K562 (cell line): ENCODE measurements around the gene ADGRB2. TPM values are rescaled to one million over a fixed set of nuclear protein-coding genes. Genes with fewer than 3 reads are reported as not detected.

Experiments used
- ATAC-seq: fragments of 200-7000 bp; cut with Tn5 transposase; 3 replicates; pipeline ENCODE4 v1.9.1; 2020; ENCODE audit warnings: moderate library complexity
- BruUV-seq: library from RNA; stranded (reverse); fragments of 400-500 nt; replicated peaks from 2 replicates; lab custom pipeline; 2021; lab: Mats Ljungman, UMichigan
- CTCF ChIA-PET: fragments of 300-600 bp; formaldehyde crosslinking; extraction: SDS; loops from one replicate; lab custom pipeline; 2021; ENCODE audit warnings: low intra/inter-chr PET ratio; lab: Yijun Ruan, JAX
- POLR2A ChIA-PET: fragments of 300-600, 350-650 bp; sonication (Branson Sonifier 250); formaldehyde crosslinking; extraction: SDS; loops from one replicate; lab custom pipeline; 2021; ENCODE audit warnings: antibody characterized with exemption, inconsistent platforms; lab: Yijun Ruan, JAX
- DNase-seq, 4 experiments: peaks; one replicate each; pipeline versions ENCODE4 v3.0.0 to v3.0.0-alpha.2; 2011 to 2018; ENCODE audit warnings: low spot score in 3 of 4, mixed read lengths in 3 of 4; ENCODE audit errors: extremely low read depth in 1 of 4
- FAIRE-seq: peaks from 2 replicates; lab custom pipeline; 2011; peaks lifted over from hg19 to GRCh38; lab: Jason Lieb, UNC
- H2AFZ ChIP-seq: 2 replicates; pipeline ENCODE4 v1.6.0; 2011; ENCODE audit warnings: low read depth, low read length, control low read depth, inconsistent platforms
- H3K27ac ChIP-seq: fragments of 200-600 bp; 3 replicates; pipeline ENCODE4 v1.8.0; 2011; ENCODE audit warnings: low read depth, mild to moderate bottlenecking, control low read depth, inconsistent platforms, low read length, moderate library complexity, mixed read lengths; ENCODE audit errors: extremely low read depth
- H3K27me3 ChIP-seq, 2 experiments: fragments of 300-600 bp in 1 of 2; 2 replicates in 1 of 2; 3 replicates in 1 of 2; pipeline versions ENCODE4 v1.6.0 to v1.8.0; 2011; ENCODE audit warnings: inconsistent platforms in 2 of 2, low read length in 2 of 2, mild to moderate bottlenecking in 1 of 2, mixed read lengths in 1 of 2, moderate library complexity in 1 of 2; ENCODE audit not compliant: control insufficient read depth in 2 of 2, insufficient read depth in 2 of 2
- H3K36me3 ChIP-seq: fragments of 300-600 bp; 3 replicates; pipeline ENCODE4 v1.8.0; 2011; ENCODE audit warnings: mild to moderate bottlenecking, low read length, inconsistent platforms; ENCODE audit not compliant: control insufficient read depth, insufficient read depth
- H3K4me1 ChIP-seq, 2 experiments: fragments of 200-600 bp in 1 of 2; replicated peaks in 1 of 2; 2 replicates in 1 of 2; 3 replicates in 1 of 2; pipeline versions ENCODE4 v1.5.1 to v1.8.0; 2011; ENCODE audit warnings: inconsistent platforms in 2 of 2, low read length in 2 of 2, mild to moderate bottlenecking in 1 of 2, mixed read lengths in 1 of 2, moderate library complexity in 1 of 2; ENCODE audit not compliant: control insufficient read depth in 2 of 2, insufficient read depth in 2 of 2
- H3K4me2 ChIP-seq: 2 replicates; pipeline ENCODE4 v1.6.1; 2011; ENCODE audit warnings: low read length, control low read depth, inconsistent platforms, mixed read lengths; ENCODE audit not compliant: insufficient read depth
- H3K4me3 ChIP-seq: fragments of 200-600 bp; sonication (generic), shearing (Covaris generic); 2 replicates; pipeline ENCODE4 v1.5.1; 2016; ENCODE audit warnings: control low read depth, inconsistent platforms
- H3K79me2 ChIP-seq: fragments of 200-600 bp; 3 replicates; pipeline ENCODE4 v1.8.0; 2011; ENCODE audit warnings: low read length, inconsistent platforms; ENCODE audit not compliant: control insufficient read depth, insufficient read depth
- H3K9ac ChIP-seq, 2 experiments: 2 replicates each; pipeline versions ENCODE4 v1.6.0 to v1.6.1; 2011; ENCODE audit warnings: low read depth in 2 of 2, low read length in 2 of 2, control low read depth in 1 of 2, inconsistent platforms in 1 of 2, mild to moderate bottlenecking in 1 of 2, mixed read lengths in 1 of 2; ENCODE audit not compliant: insufficient read depth in 1 of 2
- H3K9me1 ChIP-seq: one replicate; pipeline ENCODE4 v1.6.0; 2011; ENCODE audit warnings: inconsistent platforms, mild to moderate bottlenecking, low read length, moderate library complexity; ENCODE audit not compliant: control insufficient read depth, insufficient read depth
- H3K9me3 ChIP-seq: replicated peaks from 2 replicates; pipeline ENCODE4 v1.5.1; 2011; ENCODE audit warnings: low read depth, low read length, inconsistent platforms; ENCODE audit not compliant: control insufficient read depth, insufficient read depth
- H4K20me1 ChIP-seq: replicated peaks from 2 replicates; pipeline ENCODE4 v1.6.1; 2011; ENCODE audit warnings: low read length, inconsistent platforms, mixed read lengths; ENCODE audit not compliant: control insufficient read depth, insufficient read depth
- ARHGAP35 ChIP-seq: fragments of 450-650 bp; IDR thresholded peaks from 2 replicates; pipeline ENCODE4 v1.6.1; 2018; ENCODE audit not compliant: partially characterized antibody
- C11orf30 ChIP-seq: fragments of 450-650 bp; IDR thresholded peaks from 2 replicates; pipeline ENCODE4 v1.6.1; 2016; ENCODE audit warnings: low read depth, mild to moderate bottlenecking
- HDAC1 ChIP-seq, 2 experiments: fragments of 450-650 bp; IDR thresholded peaks; 2 replicates each; pipeline ENCODE4 v1.6.1; 2016 to 2017; ENCODE audit warnings: inconsistent platforms in 1 of 2, mild to moderate bottlenecking in 1 of 2, moderate library complexity in 1 of 2
- HLTF ChIP-seq: fragments of 450-650 bp; IDR thresholded peaks from 2 replicates; pipeline ENCODE4 v1.6.1; 2016
- MAFG ChIP-seq: fragments of 450-650 bp; conservative IDR thresholded peaks from 2 replicates; pipeline ENCODE4 v1.6.1; 2016; ENCODE audit warnings: missing genetic modification characterization, missing compliant biosample characterization
- MLLT1 ChIP-seq, 2 experiments: fragments of 450-650 bp; IDR thresholded peaks; 2 replicates each; pipeline ENCODE4 v1.6.1; 2016
- MTA1 ChIP-seq: fragments of 450-650 bp; IDR thresholded peaks from 2 replicates; pipeline ENCODE4 v1.6.1; 2017; ENCODE audit warnings: borderline replicate concordance
- NKRF ChIP-seq: fragments of 450-650 bp; IDR thresholded peaks from 2 replicates; pipeline ENCODE4 v1.6.1; 2016; ENCODE audit warnings: borderline replicate concordance
- OTX1 ChIP-seq: fragments of 450-650 bp; formaldehyde crosslinking; IDR thresholded peaks from 2 replicates; pipeline ENCODE4 v1.4.0; 2022; ENCODE audit warnings: mild to moderate bottlenecking
- SMARCA4 ChIP-seq: fragments of 450-650 bp; IDR thresholded peaks from 2 replicates; pipeline ENCODE4 v1.6.1; 2016
- SMARCE1 ChIP-seq: fragments of 450-650 bp; IDR thresholded peaks from 2 replicates; pipeline ENCODE4 v1.7.1; 2016; ENCODE audit warnings: mild to moderate bottlenecking
- TOE1 ChIP-seq, 2 experiments: fragments of 450-650 bp in 1 of 2; sonication (generic) in 1 of 2; formaldehyde crosslinking in 1 of 2; IDR thresholded peaks; 2 replicates each; pipeline versions ENCODE4 v1.7.1 to v1.8.0; 2016 to 2022; ENCODE audit warnings: borderline replicate concordance in 2 of 2, mild to moderate bottlenecking in 2 of 2, antibody characterized with exemption in 1 of 2, inconsistent platforms in 1 of 2, low read depth in 1 of 2, missing genetic modification reagents in 1 of 2, moderate library complexity in 1 of 2
- ZC3H11A ChIP-seq: IDR thresholded peaks from 2 replicates; pipeline ENCODE4 v1.6.1; 2012; ENCODE audit warnings: low read depth, low read length, improper control_type of control experiment
- ZNF316 ChIP-seq: fragments of 450-650 bp; IDR thresholded peaks from 2 replicates; pipeline ENCODE4 v1.6.1; 2016
- ZNF324 ChIP-seq: fragments of 250-450 bp; sonication (Bioruptor Pico); IDR thresholded peaks from 2 replicates; pipeline ENCODE4 v1.4.0; 2020; ENCODE audit warnings: mild to moderate bottlenecking
- ZNF444 ChIP-seq: fragments of 250-450 bp; sonication (Bioruptor Pico); IDR thresholded peaks from 2 replicates; pipeline ENCODE4 v1.4.0; 2020; ENCODE audit warnings: mild to moderate bottlenecking, moderate library complexity
- ZNF512 ChIP-seq: IDR thresholded peaks from 2 replicates; pipeline ENCODE4 v1.6.1; 2016; ENCODE audit warnings: missing genetic modification characterization, missing compliant biosample characterization
- WGBS: fragments of 100-300 bp; shearing (Covaris generic); methylation state at CpG from one replicate; pipeline ENCODE4 v1.1.6; 2016; ENCODE audit warnings: low coverage, mixed read lengths; ENCODE audit not compliant: insufficient coverage; ENCODE audit errors: missing lambda C conversion rate; 5-methylcytosine and 5-hydroxymethylcytosine counted together
- in situ Hi-C: fragments of 300-500 bp; cut with MboI; formaldehyde crosslinking; loops from 4 replicates; pipeline ENCODE4 v1.15.0; 2018; ENCODE audit warnings: inconsistent platforms, mixed read lengths
- intact Hi-C: fragments of 100-400 bp; cut with micrococcal nuclease; formaldehyde crosslinking; loops from 2 replicates; pipeline ENCODE4 v1.14.2; 2022
- polyA plus RNA-seq, 8 experiments: library from polyadenylated mRNA; depleted of rRNA in 4 of 8; stranded (reverse) in 5 of 8; unstranded in 3 of 8; fragments of >200 nt; fragmentation: Nextera tagmentation in 2 of 8; fragmentation: Illumina TruSeq in 1 of 8; extraction: Ambion mirVana in 2 of 8; extraction: Trizol in 1 of 8; gene quantifications; 2 replicates each; pipeline versions ENCODE4 v1.2.1 to v1.2.3, GENCODE V29; 2011 to 2014; ENCODE audit warnings: inconsistent platforms in 1 of 8, missing spikeins in 1 of 8
- total RNA-seq, 7 experiments: library from RNA; depleted of rRNA in 6 of 7; stranded (reverse); fragments of >200 nt in 6 of 7; fragmentation: Illumina TruSeq in 2 of 7; extraction: Trizol in 2 of 7; gene quantifications; 2 replicates each; pipeline versions ENCODE4 v1.2.1 to v1.2.3, GENCODE V29; 2011 to 2021; ENCODE audit warnings: low replicate concordance in 1 of 7

ADGRB2 gene
- total and polyA plus RNA-seq, 9 of the 15 experiments (the other 6 are each of a cell fraction or from before 2014, with no cell fraction given) = 0.04 to 0.23 (median 0.20) TPM; not detected in 2

- no peaks in the 10 kb centered on the region for H3K36me3 ChIP-seq
- ChIA-PET POLR2A (interaction anchor here (0.5 to 1.2 kb wide), 4 partner anchors 11 to 142 kb away, joined by 3 to 5 read pairs (median 3); no protein-coding TSS in a partner anchor), CTCF (no interaction called here)
- BruUV-seq = no TSS peak
- H3K4me3 ChIP-seq = no peak overlapping the region
- no peak overlapping the region for H2AFZ ChIP-seq
- H3K9ac ChIP-seq = no peak overlapping the region
- peaks cover 4 to 14% of the 10 kb centered on the region in 2 experiments; a peak in 2 of 5 replicates for H3K27me3 ChIP-seq
- DNase-seq (no peak), ATAC-seq (no peak), FAIRE-seq (no peak)
- no peaks in the 10 kb centered on the region for H3K9me3 ChIP-seq
- H4K20me1 ChIP-seq = no peaks in the 10 kb centered on the region
- no peak overlapping the region for H3K27ac ChIP-seq
- intact Hi-C loops = no loop called here
- H3K79me2 ChIP-seq = no peaks in the 10 kb centered on the region
- in situ Hi-C loops = no loop called here
- no peaks in the 10 kb centered on the region for H3K9me1 ChIP-seq
- WGBS = 67% methylated on average over 1 of the region's 2 CpGs
- no peak overlapping the region for H3K4me2 ChIP-seq
- peaks cover 0 to 9% of the 10 kb centered on the region in 2 experiments; a peak in 2 of 5 replicates for H3K4me1 ChIP-seq
- TF ChIP-seq HDAC1 (IDR thresholded peaks at IDR 0.05) (peak in 1 of 2 experiments; percentile 48; a peak in 1 of 4 replicates), C11orf30 (peak; percentile 24; the same call in 1 of the 2 replicates), SMARCE1 (0 out of 2 replicates have a peak, but pooled peaks have one; percentile 21), OTX1 (peak; percentile 48; the same call in 1 of the 2 replicates), ZNF316 (peak; percentile 53; the same call in 1 of the 2 replicates), ZNF324 (CRISPR knock-in tag) (no peak), ARHGAP35 (peak; percentile 75), HLTF (peak; percentile 82; the same call in 1 of the 2 replicates), MTA1 (peak; percentile 61; the same call in 1 of the 2 replicates), ZC3H11A (no peak), MLLT1 (IDR thresholded peaks at IDR 0.05) (peak; percentile 59 to 77; a peak in 1 of 4 replicates), ZNF512 (tag) (peak; percentile 91), ZNF444 (CRISPR knock-in tag) (no peak), MAFG (tag) (0 out of 2 replicates have a peak, but pooled peaks have one; percentile 12), NKRF (peak; percentile 65), SMARCA4 (peak; percentile 36; the same call in 1 of the 2 replicates), TOE1 (IDR thresholded peaks at IDR 0.05; ENCODE audit: borderline replicate concordance) (0 out of 2 replicates have a peak, but pooled peaks have one; percentile 56), TOE1 (CRISPR knock-in tag; IDR thresholded peaks at IDR 0.05; ENCODE audit: borderline replicate concordance, low read depth) (no peak)
Measured at GRCh38 chr1:31803610-31804009, 39.5 kb upstream of the ADGRB2 start.
